CD1c-positive myeloid dendritic cell (primary cell): ENCODE results near the gene ACTL8.
A peak's percentile ranks its signal among the peaks of the same experiment; 100 is the strongest.

ENCODE experiments used
- DNase-seq: peaks from one replicate; pipeline ENCODE4 v3.0.0-alpha.2; 2016; ENCODE audit errors: extremely low spot score

ACTL8 gene

DNA sequence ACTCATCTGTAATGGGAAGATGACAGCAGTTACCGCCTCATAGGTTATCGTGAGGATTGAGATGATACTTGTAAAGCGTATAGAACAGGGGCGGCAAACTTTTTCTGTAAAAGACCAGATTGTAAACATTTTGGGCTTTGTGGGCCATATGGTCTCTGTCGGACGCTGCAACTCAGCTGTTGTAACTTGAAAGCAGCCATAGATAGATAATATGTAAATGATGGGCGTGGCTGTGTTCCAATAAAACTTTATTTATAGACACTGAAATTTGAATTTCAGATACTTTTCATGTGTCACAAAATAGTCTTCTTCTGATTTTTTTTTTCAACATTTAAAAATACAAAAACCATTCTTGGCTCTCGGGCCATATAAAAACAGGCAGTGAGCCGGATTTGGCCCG lies 15.8 kb downstream of the ACTL8 start:
- no peak for DNase-seq

DNA sequence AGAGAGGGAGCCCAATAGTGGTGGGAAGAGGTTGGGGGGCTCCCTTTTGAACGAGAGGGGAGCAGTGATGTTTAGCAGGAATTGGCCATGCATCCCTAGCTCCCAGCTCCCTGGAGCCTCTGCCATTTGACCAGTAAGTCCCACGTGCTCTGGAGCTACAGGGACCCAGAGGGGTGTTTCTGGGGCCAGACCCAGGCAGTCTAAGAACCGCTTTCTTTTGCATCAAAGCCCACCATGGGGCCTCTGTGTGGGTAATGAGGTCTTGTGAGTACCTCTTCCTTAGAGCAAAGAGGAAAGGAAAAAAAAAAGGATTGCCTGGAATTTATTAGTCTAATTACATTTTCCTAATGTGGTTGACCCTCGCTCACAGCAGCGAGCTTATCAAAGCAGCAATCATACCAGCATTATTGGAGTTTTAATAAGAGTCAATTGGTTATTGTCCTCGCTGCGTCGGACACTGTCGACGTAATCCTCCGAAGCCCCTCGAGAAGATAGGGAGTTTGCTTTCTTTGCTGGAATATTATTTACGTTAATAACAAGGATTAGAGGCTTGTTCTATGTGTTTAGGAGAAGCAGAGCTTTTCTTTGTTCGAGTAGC lies 17.6 kb downstream of the ACTL8 start:
- DNase-seq, result no peak

GRCh38 chr1:17773591-17774326 lies 18.6 kb downstream of the ACTL8 start:
- no peak for DNase-seq

DNA sequence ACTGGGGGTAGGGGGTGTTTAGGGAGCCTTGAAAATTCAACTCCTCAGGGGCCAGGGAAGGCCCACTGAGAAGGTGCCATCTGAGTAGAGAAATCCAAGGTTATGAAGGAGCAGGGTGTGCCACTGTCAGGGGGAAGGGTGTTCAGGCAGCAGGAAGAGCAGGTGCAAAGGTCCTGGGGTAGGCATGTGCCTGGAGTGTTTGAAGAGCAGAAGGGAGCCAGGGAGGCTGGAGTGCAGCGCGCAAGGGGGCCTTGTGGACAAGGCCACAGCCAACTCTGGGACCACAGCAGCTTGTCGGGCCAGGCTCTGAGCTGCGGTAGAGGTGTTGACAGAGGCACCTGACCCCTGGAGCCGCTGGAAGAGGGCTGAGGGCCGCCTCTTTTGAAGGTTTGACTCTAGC lies 19.3 kb downstream of the ACTL8 start:
- no peak for DNase-seq

- DNase-seq, result no peak
Observed at GRCh38 chr1:17775796-17776195, 20.7 kb downstream of the ACTL8 start.

DNA sequence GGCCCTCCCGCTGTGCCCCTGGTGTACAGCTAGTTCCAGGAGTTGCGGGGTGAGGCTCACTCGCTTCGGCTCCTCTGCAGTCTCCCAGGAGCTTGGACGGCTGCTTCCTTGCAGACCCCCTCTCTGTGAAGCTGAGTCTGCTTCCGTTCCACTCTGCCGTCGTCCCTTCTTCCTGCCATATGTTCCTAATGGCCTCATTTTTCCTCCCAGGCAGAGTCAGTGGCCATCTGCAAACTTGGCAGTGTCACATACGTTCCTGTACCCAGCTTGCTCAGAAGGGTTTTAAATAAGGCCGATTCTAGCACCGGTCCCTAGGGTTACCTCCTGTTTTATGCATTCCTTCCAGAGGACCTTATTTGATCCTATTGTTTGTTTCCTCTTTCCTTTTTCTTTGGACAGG lies 21.3 kb downstream of the ACTL8 start:
- DNase-seq, result no peak

DNA sequence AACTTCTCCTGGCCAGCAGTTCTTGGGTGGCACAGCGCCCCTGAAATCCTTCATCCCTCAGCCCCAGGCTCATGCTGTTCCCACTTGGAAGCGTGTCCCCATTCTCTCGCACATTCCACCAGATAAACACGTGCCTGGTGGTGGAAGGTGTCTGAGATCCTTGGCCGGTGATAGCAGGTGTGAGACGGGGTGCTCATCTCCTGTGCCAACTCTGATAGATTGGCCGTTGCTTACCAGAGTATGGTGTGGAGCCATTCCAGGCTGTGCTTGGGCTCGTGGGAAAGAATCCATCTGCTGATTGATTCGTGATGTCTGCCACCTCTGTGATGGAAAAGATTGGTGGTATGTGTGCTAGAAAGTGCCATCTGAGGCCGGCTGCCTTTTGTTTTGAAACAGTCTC lies 22.2 kb downstream of the ACTL8 start:
- DNase-seq, result no peak

DNA sequence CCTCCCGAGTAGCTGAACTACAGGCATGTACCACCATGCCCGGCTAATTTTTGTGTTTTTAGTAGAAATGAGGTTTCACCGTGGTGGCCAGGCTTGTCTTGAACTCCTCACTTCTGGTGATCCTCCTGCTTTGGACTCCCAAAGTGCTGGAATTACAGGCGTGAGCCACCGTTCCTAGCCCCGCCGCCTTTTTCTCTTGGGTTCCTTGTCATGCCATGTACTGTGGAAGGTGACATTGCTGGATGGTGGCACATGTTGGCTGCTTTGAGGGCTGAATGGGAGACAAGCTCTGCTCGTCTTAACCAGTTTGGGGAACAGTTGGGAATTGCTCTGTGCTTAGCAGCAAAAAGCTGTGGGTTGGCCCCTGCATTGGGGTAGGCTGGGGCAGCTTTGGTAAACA lies 22.7 kb downstream of the ACTL8 start:
- DNase-seq, result no peak

- no peak for DNase-seq
Observed at GRCh38 chr1:17780916-17781315, 25.8 kb downstream of the ACTL8 start.

DNA sequence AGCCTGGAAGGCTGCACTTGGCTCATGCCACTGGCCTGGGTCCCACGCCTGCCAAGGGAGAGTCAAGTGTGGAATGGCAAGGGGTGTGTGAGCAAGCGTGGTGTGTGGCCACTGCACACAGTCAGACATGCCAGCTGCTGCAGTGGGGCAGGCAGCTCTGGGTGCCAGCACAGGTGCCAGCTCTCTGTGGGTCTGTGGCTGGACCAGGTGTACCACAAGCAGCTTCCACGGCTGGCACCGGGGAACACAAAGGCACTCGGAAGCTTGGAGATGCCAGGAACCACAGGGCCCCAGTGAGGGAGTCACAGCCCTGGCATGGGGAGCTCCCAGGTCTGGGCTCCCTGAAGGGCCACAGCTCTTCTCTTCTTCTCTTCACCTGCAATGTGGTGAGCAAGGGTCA lies 34.8 kb downstream of the ACTL8 start:
- no peak for DNase-seq

GRCh38 chr1:17790383-17791054 lies 35.4 kb downstream of the ACTL8 start:
- no peak for DNase-seq

GRCh38 chr1:17791055-17791390 lies 35.9 kb downstream of the ACTL8 start:
- DNase-seq, result no peak

DNA sequence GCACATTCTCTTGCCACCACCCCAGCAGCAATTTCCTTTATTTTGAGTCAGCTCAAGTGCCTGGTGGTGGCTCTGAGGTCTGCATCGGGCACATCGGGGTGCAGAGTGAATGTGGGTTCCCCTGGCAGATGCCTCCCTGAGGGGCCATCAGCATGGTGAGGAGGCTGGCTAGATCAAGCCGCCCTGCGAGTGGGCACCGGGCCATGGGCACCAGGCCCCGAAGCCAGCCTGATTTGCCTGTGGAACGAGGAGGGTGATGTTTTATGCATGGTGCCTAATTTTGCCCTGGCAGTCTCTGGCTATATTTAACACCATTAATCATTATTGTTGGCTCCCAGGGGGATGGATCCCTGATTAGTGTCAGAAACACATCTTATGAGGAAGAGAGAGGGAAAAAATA lies 36.3 kb downstream of the ACTL8 start:
- DNase-seq, result no peak

GRCh38 chr1:17792421-17792820 lies 37.3 kb downstream of the ACTL8 start:
- no peak for DNase-seq

GRCh38 chr1:17795081-17795809 lies 40.1 kb downstream of the ACTL8 start:
- no peak for DNase-seq

DNA sequence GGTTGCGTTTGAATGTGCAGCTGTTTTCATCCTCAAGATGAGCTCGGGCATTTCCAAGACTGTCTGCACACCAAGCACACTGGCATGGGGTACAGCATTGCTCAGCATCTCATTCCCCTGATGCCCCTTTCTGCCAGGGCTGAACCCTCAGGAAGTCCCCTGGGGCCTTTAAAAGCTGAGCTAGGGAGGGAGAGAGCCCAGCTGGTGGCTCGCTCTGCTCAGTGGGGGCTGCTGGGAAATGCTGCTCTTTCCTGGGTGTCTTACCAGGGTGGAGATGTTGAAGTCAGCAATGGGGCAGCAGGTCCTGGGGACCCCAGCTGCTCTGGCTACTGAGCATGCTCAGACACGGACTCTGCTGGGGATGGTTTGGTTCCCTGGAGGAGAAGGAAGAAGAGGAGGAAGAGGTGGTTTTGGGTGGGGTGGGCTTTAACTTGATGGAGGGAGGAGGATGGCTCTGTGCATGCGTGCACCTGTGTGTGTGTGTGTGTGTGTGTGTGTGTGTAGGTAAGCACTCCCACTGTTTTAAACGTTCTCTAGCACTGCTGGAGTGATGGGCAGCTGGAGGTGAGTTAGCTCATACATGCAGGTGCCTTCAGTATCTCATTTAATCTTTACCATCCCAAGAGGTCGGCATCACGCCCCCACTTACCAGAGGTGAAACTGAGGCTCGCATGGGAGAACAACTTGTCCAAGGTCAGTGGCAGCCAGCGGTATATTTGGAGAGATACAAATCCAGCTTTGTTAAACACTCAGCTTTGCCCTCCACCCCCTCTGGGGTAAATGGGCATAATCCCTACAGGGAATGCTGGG lies 40.9 kb downstream of the ACTL8 start:
- DNase-seq, result no peak

DNA sequence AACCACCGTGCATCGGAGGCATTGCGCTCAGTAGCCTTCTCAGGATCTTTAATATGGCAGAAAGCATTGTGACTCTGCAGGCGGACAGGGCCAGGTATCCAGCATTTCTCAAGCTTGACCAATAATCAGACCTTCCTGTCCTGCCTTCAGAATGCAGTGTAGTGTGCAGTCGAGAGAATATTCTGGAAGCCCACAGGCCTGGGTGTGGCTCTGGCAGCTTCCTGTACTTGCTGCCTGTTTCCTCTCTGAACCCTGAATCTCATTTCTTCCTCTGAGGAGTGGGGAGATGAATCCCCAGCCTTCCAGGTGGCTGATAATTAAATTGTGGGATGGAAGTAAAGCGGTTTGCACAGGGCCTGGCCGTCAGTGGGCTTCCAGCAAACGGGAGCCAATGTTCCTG lies 42.3 kb downstream of the ACTL8 start:
- no peak for DNase-seq

GRCh38 chr1:17798011-17798410 lies 42.9 kb downstream of the ACTL8 start:
- no peak for DNase-seq

GRCh38 chr1:17798799-17799382 lies 43.8 kb downstream of the ACTL8 start:
- DNase-seq, result no peak

- peak; percentile 5 for DNase-seq
Observed at GRCh38 chr1:17799642-17800041, 44.5 kb downstream of the ACTL8 start.

DNA sequence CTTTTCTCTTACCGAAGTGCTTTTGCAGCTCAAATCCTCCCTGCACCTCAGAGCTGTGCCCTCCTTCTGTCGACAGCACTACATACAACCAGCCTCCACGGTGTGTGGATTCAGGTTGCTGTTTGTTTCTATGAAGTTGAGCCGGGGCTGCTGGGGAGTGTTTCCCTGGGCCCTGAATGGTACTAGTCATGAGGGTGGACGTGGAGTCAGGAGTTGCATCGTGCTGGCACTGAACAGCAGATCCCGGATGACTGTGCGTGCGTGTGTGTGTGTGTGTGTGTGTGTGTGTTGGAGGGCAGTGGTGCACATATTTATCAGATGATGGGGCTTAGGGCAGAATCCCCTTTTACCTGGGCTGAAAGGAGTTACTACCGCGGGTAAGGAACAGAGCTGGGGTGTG lies 47.0 kb downstream of the ACTL8 start:
- no peak for DNase-seq

DNA sequence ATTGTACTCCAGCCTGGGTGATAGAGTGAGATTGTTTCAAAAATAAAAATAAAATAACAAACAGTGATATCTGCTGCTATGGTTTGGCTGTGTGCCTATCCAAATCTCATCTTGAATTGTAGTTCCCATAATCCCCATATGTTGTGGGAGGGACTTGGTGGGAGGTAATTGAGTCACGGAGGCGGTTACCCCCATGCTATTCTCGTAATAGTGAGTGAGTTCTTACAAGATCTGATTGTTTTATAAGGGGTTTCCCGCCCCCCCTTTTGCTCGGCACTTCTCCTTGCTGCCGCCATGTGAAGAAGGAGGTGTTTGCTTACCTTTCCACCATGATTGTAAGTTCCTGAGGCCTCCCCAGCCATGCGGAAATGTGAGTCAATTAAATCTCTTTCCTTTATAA lies 47.8 kb downstream of the ACTL8 start:
- no peak for DNase-seq
